Lower leg skin (tissue), 4 donors: ENCODE data around the gene SPATS1. TPM values are rescaled to one million over a fixed set of nuclear protein-coding genes. Genes with fewer than 3 reads are reported as not detected.

ENCODE experiments used
- DNase-seq, 2 donors: peaks; one replicate each; pipeline ENCODE4 v3.0.0-alpha.2; 2019; ENCODE audit warnings: low spot score in 2 of 2
- H3K4me3 ChIP-seq: fragments of 200-600 bp; sonication (generic); 2 replicates; pipeline ENCODE4 v1.5.1; 2017; ENCODE audit warnings: mild to moderate bottlenecking, low read depth; ENCODE audit not compliant: poor library complexity, severe bottlenecking
- POLR2A ChIP-seq, 2 donors: fragments of 450-650 bp; IDR thresholded peaks; one replicate each; pipeline ENCODE4 v1.6.1; 2016 to 2017; ENCODE audit warnings: antibody characterized with exemption in 2 of 2, mild to moderate bottlenecking in 1 of 2, moderate library complexity in 1 of 2
- WGBS, 2 donors: methylation state at CpG; one replicate each; pipeline ENCODE4 v1.1.5; 2018; 5-methylcytosine and 5-hydroxymethylcytosine counted together
- intact Hi-C: fragments of 100-400 bp; cut with DNase I; formaldehyde crosslinking; loops from one replicate; pipeline ENCODE4 v1.15.0; 2023; ENCODE audit warnings: low total_unique reads
- total RNA-seq, 4 donors: library from RNA; depleted of rRNA; stranded (reverse); fragments of >200 nt; gene quantifications; one replicate each; pipeline ENCODE4 v1.1.0, GENCODE V29; 2016
- TF ChIP-seq, protein P1 (sequence below), 3 donors: fragments of 450-650 bp; IDR thresholded peaks; one replicate each; pipeline ENCODE4 v1.5.1; 2016; ENCODE audit warnings: antibody characterized with exemption in 3 of 3, mild to moderate bottlenecking in 3 of 3, moderate library complexity in 2 of 3

SPATS1 gene
- total RNA-seq, 4 donors from 2014 or later: 0.23 TPM; not detected in 3

- intact Hi-C loops: no loop called here
- TF ChIP-seq POLR2A (IDR thresholded peaks at IDR 0.05): no peak
- TF ChIP-seq, protein P1, sequence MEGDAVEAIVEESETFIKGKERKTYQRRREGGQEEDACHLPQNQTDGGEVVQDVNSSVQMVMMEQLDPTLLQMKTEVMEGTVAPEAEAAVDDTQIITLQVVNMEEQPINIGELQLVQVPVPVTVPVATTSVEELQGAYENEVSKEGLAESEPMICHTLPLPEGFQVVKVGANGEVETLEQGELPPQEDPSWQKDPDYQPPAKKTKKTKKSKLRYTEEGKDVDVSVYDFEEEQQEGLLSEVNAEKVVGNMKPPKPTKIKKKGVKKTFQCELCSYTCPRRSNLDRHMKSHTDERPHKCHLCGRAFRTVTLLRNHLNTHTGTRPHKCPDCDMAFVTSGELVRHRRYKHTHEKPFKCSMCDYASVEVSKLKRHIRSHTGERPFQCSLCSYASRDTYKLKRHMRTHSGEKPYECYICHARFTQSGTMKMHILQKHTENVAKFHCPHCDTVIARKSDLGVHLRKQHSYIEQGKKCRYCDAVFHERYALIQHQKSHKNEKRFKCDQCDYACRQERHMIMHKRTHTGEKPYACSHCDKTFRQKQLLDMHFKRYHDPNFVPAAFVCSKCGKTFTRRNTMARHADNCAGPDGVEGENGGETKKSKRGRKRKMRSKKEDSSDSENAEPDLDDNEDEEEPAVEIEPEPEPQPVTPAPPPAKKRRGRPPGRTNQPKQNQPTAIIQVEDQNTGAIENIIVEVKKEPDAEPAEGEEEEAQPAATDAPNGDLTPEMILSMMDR (IDR thresholded peaks at IDR 0.05): no peak
- no peak for DNase-seq
- H3K4me3 ChIP-seq: no peak overlapping the region
- WGBS, 2 donors: 94 to 95% methylated on average over 6 of the region's 6 CpGs
Measured at GRCh38 chr6:44303842-44304241, 38.6 kb upstream of the SPATS1 start.

- no peak for TF ChIP-seq POLR2A (IDR thresholded peaks at IDR 0.05)
- TF ChIP-seq, protein P1 (IDR thresholded peaks at IDR 0.05): no peak
- no peak for DNase-seq
- intact Hi-C loops: no loop called here
- 84% methylated on average over 18 to 22 of the region's 25 CpGs for whole genome bisulfite sequencing, 2 donors
- H3K4me3 ChIP-seq: no peak overlapping the region
Measured at GRCh38 chr6:44304282-44305199, 37.9 kb upstream of the SPATS1 start.

DNA sequence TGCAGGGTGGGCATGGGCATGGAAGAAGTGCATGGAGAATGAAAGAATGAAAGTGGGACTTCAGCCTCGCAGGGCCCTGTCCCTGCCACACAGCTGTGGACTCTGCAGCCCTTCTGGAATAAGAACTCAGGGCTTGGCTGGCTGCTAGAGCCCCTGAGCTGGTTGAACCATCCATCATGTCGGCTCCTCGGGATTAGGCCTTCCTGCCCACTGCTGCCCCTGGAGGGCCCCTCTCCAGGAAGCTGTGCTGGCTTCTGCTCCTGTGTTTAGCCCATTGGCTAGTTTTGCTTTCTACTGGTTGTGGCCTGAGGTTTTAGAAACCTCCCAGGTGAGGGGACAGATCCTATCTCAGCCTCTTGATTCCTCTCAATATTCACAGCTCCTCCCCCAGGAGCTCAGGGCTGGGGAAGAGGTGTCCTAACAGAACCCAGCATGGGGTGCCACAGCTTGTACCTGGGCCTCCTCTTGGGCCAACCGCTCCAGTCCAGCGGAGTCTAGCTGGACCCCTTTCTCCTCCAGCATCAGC is 37.2 kb upstream of the SPATS1 start:
- TF ChIP-seq, protein P1 (IDR thresholded peaks at IDR 0.05): no peak
- no peak for TF ChIP-seq POLR2A (IDR thresholded peaks at IDR 0.05)
- no peak for DNase-seq
- intact Hi-C loops: no loop called here
- WGBS, 2 donors: 89 to 92% methylated on average over 5 of the region's 5 CpGs
- H3K4me3 ChIP-seq: no peak overlapping the region

GRCh38 chr6:44306710-44307109 is 35.7 kb upstream of the SPATS1 start:
- WGBS, 2 donors: 88 to 92% methylated on average over 8 of the region's 8 CpGs
- intact Hi-C loops: no loop called here

DNA sequence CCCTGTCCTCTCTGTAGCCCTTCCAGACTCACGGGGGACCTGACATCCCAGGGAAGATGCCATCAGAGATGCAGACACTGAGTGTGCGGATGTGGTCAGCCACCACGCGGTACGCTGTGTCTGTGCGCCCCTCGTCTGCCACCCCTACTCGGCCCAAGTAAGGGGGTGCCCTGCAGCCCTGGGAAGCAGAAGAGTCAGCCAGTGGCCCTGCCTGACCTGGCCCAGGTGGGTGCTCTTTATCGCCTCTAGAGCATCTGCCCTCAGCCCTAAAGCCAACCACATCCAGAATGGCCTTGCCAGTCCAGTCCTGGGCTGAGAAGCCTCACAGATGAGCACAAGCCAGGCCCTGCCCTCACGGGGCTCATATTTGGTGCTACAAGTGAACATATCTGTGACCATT is 35.2 kb upstream of the SPATS1 start:
- WGBS, 2 donors: 94 to 97% methylated on average over 10 of the region's 10 CpGs
- no peak for DNase-seq
- H3K4me3 ChIP-seq: no peak overlapping the region
- intact Hi-C loops: no loop called here
- no peak for TF ChIP-seq POLR2A (IDR thresholded peaks at IDR 0.05)
- TF ChIP-seq, protein P1 (IDR thresholded peaks at IDR 0.05): no peak

More at GRCh38 chr6:44306710-44307109, 35.7 kb upstream of the SPATS1 start:
- no peak for DNase-seq
- TF ChIP-seq, protein P1 (IDR thresholded peaks at IDR 0.05): no peak
- TF ChIP-seq POLR2A (IDR thresholded peaks at IDR 0.05): no peak
- H3K4me3 ChIP-seq: no peak overlapping the region
